Stimulated activated CD8-positive, alpha-beta memory T cell treated with anti-CD3 and anti-CD28 coated beads, Interleukin-7, amount 100 ng/mL, for 24 hours (primary cell): ENCODE results near the gene RABGAP1.
A peak's percentile ranks its signal among the peaks of the same experiment; 100 is the strongest.

Experiments
- DNase-seq: peaks from one replicate; pipeline ENCODE4 v3.0.0-alpha.2; 2020; ENCODE audit warnings: low read depth

RABGAP1 gene

GRCh38 chr9:122944960-122945888 is 4.4 kb downstream of the RABGAP1 start:
- no peak for DNase-seq

- no peak for DNase-seq
Observed at GRCh38 chr9:122946461-122947005, 5.7 kb downstream of the RABGAP1 start.

GRCh38 chr9:122948313-122948712 is 7.5 kb downstream of the RABGAP1 start:
- DNase-seq: no peak

- DNase-seq: no peak
Observed at GRCh38 chr9:122949696-122950095, 8.9 kb downstream of the RABGAP1 start.

GRCh38 chr9:122950263-122950662 is 9.4 kb downstream of the RABGAP1 start:
- no peak for DNase-seq

- DNase-seq: no peak
Observed at GRCh38 chr9:122951056-122951455, 10.2 kb downstream of the RABGAP1 start.

GRCh38 chr9:122954253-122954691 is 13.5 kb downstream of the RABGAP1 start:
- no peak for DNase-seq

- DNase-seq: no peak
Observed at GRCh38 chr9:122955961-122956360, 15.1 kb downstream of the RABGAP1 start.

GRCh38 chr9:122961139-122961538 is 20.3 kb downstream of the RABGAP1 start:
- no peak for DNase-seq

- DNase-seq: no peak
Observed at GRCh38 chr9:122975196-122975595, 34.4 kb downstream of the RABGAP1 start.

- DNase-seq: no peak
Observed at GRCh38 chr9:122978601-122979000, 37.8 kb downstream of the RABGAP1 start.

- DNase-seq: no peak
Observed at GRCh38 chr9:122986010-122986409, 45.2 kb downstream of the RABGAP1 start.

GRCh38 chr9:122988141-122988540 is 47.3 kb downstream of the RABGAP1 start:
- DNase-seq: no peak

GRCh38 chr9:122988920-122989621 is 48.3 kb downstream of the RABGAP1 start:
- no peak for DNase-seq

- peak; percentile 6 for DNase-seq
Observed at GRCh38 chr9:122991370-122991830, 50.6 kb downstream of the RABGAP1 start.

- no peak for DNase-seq
Observed at GRCh38 chr9:122996586-122996985, 55.8 kb downstream of the RABGAP1 start.

GRCh38 chr9:122998448-122998847 is 57.6 kb downstream of the RABGAP1 start:
- no peak for DNase-seq

GRCh38 chr9:123000371-123001068 is 59.7 kb downstream of the RABGAP1 start:
- no peak for DNase-seq

GRCh38 chr9:123002754-123003153 is 61.9 kb downstream of the RABGAP1 start:
- no peak for DNase-seq

GRCh38 chr9:123003466-123003865 is 62.6 kb downstream of the RABGAP1 start:
- no peak for DNase-seq

- DNase-seq: no peak
Observed at GRCh38 chr9:123005964-123006363, 65.1 kb downstream of the RABGAP1 start.

GRCh38 chr9:123007269-123007668 is 66.4 kb downstream of the RABGAP1 start:
- no peak for DNase-seq
